ENCODE measurements around the gene PUM2. TPM values are rescaled to one million over a fixed set of nuclear protein-coding genes. Genes with fewer than 3 reads are reported as not detected.
A peak's percentile ranks its signal among the peaks of the same experiment; 100 is the strongest.

PUM2 gene
- total RNA-seq, 1 experiment from 2014 or later = 85.6 TPM

DNA sequence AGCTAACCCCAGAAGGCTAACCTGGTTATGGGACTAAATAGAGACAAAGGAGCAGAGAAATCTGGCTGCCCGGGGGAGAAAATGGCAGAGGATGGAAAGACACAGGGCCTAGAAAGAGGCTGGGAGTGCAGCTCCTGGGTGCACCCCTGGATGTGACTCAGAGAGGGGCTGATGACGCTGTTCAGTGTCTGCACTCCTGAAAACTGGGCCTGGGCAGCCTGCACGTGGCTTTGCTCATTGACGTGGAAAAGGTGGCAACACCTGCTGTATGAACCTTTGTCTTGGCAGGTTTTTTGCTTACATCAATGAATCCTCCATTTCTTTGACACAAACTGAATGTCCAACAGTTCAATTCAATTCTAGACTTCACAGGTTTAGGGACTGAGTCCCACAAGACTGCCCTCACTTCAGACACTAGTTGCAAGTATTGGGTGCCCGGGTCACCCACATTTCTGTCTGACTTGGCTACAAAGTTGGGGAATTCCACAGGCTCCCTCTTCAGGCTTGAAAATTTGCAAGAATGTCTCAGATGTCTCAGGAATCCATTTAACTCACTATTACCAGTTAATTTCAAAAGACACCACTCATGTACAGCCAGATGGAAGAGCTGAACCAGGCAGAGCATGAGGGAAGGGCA lies 47.3 kb upstream of the PUM2 start:
- H3K36me3 ChIP-seq (ENCODE audit: control insufficient read depth, insufficient read depth, low read length) = no peaks in the 10 kb centered on the region
- in situ Hi-C loops (cut with HindIII; ENCODE audit: low pct_unique_long_range_greater_than_20kb, low sequenced_read_pairs) (no loop called here), intact Hi-C loops (cut with micrococcal nuclease; ENCODE audit: unreplicated experiment) (loop anchor here (2.0 kb wide), 1 partner anchor 245 kb away; no protein-coding TSS in a partner anchor)
- no peak for DNase-seq (ENCODE audit: low read depth, low spot score)
- TF ChIP-seq TCF7L2 (IDR thresholded peaks at IDR 0.05; ENCODE audit: low read depth, low read length) = no peak
- TF ChIP-seq POLR2AphosphoS5 (IDR thresholded peaks at IDR 0.05; ENCODE audit: low read depth, low read length) = no peak
- TF ChIP-seq, protein P1, sequence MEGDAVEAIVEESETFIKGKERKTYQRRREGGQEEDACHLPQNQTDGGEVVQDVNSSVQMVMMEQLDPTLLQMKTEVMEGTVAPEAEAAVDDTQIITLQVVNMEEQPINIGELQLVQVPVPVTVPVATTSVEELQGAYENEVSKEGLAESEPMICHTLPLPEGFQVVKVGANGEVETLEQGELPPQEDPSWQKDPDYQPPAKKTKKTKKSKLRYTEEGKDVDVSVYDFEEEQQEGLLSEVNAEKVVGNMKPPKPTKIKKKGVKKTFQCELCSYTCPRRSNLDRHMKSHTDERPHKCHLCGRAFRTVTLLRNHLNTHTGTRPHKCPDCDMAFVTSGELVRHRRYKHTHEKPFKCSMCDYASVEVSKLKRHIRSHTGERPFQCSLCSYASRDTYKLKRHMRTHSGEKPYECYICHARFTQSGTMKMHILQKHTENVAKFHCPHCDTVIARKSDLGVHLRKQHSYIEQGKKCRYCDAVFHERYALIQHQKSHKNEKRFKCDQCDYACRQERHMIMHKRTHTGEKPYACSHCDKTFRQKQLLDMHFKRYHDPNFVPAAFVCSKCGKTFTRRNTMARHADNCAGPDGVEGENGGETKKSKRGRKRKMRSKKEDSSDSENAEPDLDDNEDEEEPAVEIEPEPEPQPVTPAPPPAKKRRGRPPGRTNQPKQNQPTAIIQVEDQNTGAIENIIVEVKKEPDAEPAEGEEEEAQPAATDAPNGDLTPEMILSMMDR (IDR thresholded peaks at IDR 0.05) = no peak
- no peak for TF ChIP-seq SIN3A (IDR thresholded peaks at IDR 0.05; ENCODE audit: borderline replicate concordance, insufficient read depth, low read depth, low read length)
- TF ChIP-seq, protein P2, sequence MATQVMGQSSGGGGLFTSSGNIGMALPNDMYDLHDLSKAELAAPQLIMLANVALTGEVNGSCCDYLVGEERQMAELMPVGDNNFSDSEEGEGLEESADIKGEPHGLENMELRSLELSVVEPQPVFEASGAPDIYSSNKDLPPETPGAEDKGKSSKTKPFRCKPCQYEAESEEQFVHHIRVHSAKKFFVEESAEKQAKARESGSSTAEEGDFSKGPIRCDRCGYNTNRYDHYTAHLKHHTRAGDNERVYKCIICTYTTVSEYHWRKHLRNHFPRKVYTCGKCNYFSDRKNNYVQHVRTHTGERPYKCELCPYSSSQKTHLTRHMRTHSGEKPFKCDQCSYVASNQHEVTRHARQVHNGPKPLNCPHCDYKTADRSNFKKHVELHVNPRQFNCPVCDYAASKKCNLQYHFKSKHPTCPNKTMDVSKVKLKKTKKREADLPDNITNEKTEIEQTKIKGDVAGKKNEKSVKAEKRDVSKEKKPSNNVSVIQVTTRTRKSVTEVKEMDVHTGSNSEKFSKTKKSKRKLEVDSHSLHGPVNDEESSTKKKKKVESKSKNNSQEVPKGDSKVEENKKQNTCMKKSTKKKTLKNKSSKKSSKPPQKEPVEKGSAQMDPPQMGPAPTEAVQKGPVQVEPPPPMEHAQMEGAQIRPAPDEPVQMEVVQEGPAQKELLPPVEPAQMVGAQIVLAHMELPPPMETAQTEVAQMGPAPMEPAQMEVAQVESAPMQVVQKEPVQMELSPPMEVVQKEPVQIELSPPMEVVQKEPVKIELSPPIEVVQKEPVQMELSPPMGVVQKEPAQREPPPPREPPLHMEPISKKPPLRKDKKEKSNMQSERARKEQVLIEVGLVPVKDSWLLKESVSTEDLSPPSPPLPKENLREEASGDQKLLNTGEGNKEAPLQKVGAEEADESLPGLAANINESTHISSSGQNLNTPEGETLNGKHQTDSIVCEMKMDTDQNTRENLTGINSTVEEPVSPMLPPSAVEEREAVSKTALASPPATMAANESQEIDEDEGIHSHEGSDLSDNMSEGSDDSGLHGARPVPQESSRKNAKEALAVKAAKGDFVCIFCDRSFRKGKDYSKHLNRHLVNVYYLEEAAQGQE (IDR thresholded peaks at IDR 0.05; ENCODE audit: insufficient read depth in 1 of 2, low read depth in 2 of 2, low read length in 1 of 2) = no peak
- ATAC-seq = no peak
- no peak overlapping the region for H3K27ac ChIP-seq (ENCODE audit: low read length)
- H3K9me3 ChIP-seq (ENCODE audit: control insufficient read depth, insufficient read depth, low read depth, low read length) = no peaks in the 10 kb centered on the region
- H3K27me3 ChIP-seq (ENCODE audit: control insufficient read depth, insufficient read depth, low read length) = no peaks in the 10 kb centered on the region
- CTCF ChIA-PET = no interaction called here
- BruUV-seq (replicated peaks) = no TSS peak
- POLR2A ChIA-PET = no interaction called here
- H3K4me1 ChIP-seq (ENCODE audit: control insufficient read depth, insufficient read depth, low read length) = no peaks in the 10 kb centered on the region
- no peak overlapping the region for H3K4me3 ChIP-seq (ENCODE audit: low read depth in 2 of 2, low read length in 2 of 2)

DNA sequence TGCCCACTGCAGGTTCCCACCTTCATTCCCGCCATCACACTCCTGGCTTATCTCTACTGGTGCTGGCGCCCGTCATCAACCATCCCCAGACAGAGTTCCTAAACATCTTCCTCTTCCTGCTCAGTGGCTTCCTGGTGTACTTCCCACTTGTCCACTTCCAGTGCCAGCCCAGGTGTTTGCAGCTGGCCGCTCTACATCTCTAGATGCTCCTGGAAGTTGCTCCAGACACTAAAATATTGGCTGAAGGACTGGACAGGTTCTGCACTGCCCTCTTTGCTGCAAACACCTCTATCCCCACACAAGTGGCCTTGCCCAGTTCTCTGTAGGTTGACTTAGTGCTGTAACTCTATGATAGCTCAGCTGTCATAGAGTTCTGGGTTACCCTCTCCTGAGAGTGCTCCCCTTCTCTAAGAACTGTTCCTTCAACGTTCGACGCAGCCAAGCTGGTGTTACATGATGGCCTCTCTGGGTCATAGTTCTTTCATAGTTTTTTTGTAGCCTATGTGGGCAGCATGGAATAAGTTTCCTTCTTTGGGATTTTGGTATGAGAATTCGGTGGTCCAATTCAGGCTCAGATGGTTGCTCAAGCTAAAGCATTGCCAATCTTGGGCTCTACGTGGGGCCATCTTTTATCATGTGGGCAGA lies 45.8 kb upstream of the PUM2 start:
- POLR2A ChIA-PET = no interaction called here
- H3K9me3 ChIP-seq (ENCODE audit: control insufficient read depth, insufficient read depth, low read depth, low read length) = no peaks in the 10 kb centered on the region

More for the DNA sequence above, 45.8 kb upstream of the PUM2 start:
- Histone ChIP-seq H3K4me3 (ENCODE audit: low read depth in 2 of 2, low read length in 2 of 2) (no peak overlapping the region), H3K36me3 (ENCODE audit: control insufficient read depth, insufficient read depth, low read length) (no peaks in the 10 kb centered on the region), H3K27me3 (ENCODE audit: control insufficient read depth, insufficient read depth, low read length) (no peaks in the 10 kb centered on the region), H3K4me1 (ENCODE audit: control insufficient read depth, insufficient read depth, low read length) (no peaks in the 10 kb centered on the region), H3K27ac (ENCODE audit: low read length) (no peak overlapping the region)
- in situ Hi-C loops (cut with HindIII; ENCODE audit: low pct_unique_long_range_greater_than_20kb, low sequenced_read_pairs) (no loop called here), intact Hi-C loops (cut with micrococcal nuclease; ENCODE audit: unreplicated experiment) (loop anchor here (2.0 kb wide), 1 partner anchor 246 kb away; no protein-coding TSS in a partner anchor)
- BruUV-seq (replicated peaks) = no TSS peak
- TF ChIP-seq TCF7L2 (IDR thresholded peaks at IDR 0.05; ENCODE audit: low read depth, low read length) (no peak), POLR2AphosphoS5 (IDR thresholded peaks at IDR 0.05; ENCODE audit: low read depth, low read length) (no peak), SIN3A (IDR thresholded peaks at IDR 0.05; ENCODE audit: borderline replicate concordance, insufficient read depth, low read depth, low read length) (no peak)
- TF ChIP-seq, protein P1 (IDR thresholded peaks at IDR 0.05) = peak; percentile 33
- TF ChIP-seq, protein P2 (IDR thresholded peaks at IDR 0.05; ENCODE audit: insufficient read depth in 1 of 2, low read depth in 2 of 2, low read length in 1 of 2) = no peak
- ATAC-seq = no peak
- CTCF ChIA-PET = interaction anchor here (0.6 to 1.0 kb wide), 3 partner anchors 43 to 246 kb away, joined by 3 read pairs; partner anchors contain the start of gene RHOB
- DNase-seq (ENCODE audit: low read depth, low spot score) = no peak
